Measurements from ENCODE around the gene CASD1.

- TF ChIP-seq POLR2A (IDR thresholded peaks at IDR 0.05) (no peak), CTCF (IDR thresholded peaks at IDR 0.05) (no peak)
Observed at GRCh38 chr7:94507962-94508361, 1.6 kb upstream of the CASD1 start.

Data from esophagus squamous epithelium (tissue), 4 donors.